Coronary artery (tissue), 2 donors: Measurements from ENCODE around the gene DTD1.

Experiments
- DNase-seq: peaks from one replicate; pipeline ENCODE4 v3.0.0-alpha.2; 2017; ENCODE audit warnings: low spot score
- H3K27ac ChIP-seq, 2 donors: fragments of 200-600 bp; sonication (generic); one replicate each; pipeline ENCODE4 v1.5.1; 2016 to 2019
- H3K4me3 ChIP-seq: fragments of 200-600 bp; sonication (generic); 2 replicates; pipeline ENCODE4 v1.5.1; 2016; ENCODE audit warnings: mild to moderate bottlenecking, moderate library complexity
- TF ChIP-seq, protein P1 (sequence below): fragments of 200-600 bp; sonication (generic); IDR thresholded peaks from one replicate; pipeline ENCODE4 v1.5.1; 2019; ENCODE audit warnings: antibody characterized with exemption

DTD1 gene

DNA sequence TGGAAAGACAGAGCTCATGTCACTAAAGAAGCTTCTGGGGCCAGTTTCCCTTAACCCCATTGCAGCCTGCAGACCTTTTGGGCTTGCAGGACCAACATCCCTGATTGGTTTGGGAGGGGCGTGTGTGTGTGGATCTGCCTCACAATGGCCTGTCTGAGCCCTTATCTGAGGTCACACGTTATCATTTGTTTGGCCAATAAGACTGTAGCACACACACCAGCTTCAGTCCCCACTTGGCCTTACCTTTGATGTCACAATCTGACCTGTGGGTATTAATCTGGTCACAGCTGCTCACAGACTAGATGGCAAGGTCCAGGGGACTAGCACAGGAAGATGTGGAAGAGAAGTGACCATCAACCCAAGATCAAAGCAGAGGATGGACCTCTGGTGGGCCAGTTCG is 225.6 kb downstream of the DTD1 start, which contains the start of gene SCP2D1:
TSS of gene SCP2D1 (plus strand) at position 301 of the 400 bp plus-strand sequence. CDS start at position 334, 33 bp downstream.
- no peak within 1 kb of the TSS for H3K4me3 ChIP-seq
- DNase-seq = no peak
- H3K27ac ChIP-seq = no peak within 1 kb of the TSS
- TF ChIP-seq, protein P1, sequence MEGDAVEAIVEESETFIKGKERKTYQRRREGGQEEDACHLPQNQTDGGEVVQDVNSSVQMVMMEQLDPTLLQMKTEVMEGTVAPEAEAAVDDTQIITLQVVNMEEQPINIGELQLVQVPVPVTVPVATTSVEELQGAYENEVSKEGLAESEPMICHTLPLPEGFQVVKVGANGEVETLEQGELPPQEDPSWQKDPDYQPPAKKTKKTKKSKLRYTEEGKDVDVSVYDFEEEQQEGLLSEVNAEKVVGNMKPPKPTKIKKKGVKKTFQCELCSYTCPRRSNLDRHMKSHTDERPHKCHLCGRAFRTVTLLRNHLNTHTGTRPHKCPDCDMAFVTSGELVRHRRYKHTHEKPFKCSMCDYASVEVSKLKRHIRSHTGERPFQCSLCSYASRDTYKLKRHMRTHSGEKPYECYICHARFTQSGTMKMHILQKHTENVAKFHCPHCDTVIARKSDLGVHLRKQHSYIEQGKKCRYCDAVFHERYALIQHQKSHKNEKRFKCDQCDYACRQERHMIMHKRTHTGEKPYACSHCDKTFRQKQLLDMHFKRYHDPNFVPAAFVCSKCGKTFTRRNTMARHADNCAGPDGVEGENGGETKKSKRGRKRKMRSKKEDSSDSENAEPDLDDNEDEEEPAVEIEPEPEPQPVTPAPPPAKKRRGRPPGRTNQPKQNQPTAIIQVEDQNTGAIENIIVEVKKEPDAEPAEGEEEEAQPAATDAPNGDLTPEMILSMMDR = no peak

DNA sequence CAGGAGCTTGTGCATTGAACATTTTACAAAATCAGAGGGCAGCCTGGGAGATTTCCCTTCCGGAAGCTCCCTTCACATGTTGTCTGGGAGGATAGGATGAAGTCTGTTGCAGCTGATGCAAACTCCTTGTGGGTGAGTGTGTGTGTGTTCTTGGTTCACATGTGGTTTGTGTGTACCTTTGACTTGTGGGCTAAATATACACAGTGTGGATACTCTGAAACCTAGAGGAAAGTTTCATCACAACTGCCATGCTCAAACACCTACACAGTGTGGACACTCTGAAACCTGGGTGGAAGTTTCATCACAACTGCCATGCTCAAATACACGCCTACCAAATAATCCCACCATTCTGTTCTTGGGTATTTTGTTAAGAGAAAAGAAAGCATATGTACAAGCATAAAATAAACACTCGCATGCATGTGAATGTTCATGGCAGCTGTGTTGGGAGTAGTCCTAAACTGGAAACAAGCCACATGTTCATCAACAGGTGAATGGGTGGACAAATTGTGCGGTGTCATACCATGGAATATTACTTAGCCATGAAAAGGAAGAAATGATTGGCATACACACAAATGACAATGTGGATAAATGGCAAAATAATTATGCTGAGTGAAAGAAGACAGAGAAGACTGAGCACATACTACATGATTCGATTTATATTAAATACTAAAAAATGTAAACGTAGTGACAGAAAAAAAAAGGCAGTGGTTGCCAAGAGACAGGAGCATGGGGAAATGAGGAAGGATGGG is 227.5 kb downstream of the DTD1 start:
- TF ChIP-seq, protein P1 = no peak
- no peak for DNase-seq
- Histone ChIP-seq H3K27ac (no peak overlapping the region), H3K4me3 (no peak overlapping the region)
